Ammon's horn (tissue), 1 donor: Measurements from ENCODE around the gene TMEM94.
A peak's percentile ranks its signal among the peaks of the same experiment; 100 is the strongest.
"Not testable (repeated sequence)": the region's sequence is repeated elsewhere in the genome, so short reads cannot be mapped to it uniquely, and the experiment has no call there.

Source experiments
- DNase-seq: peaks from one replicate; pipeline ENCODE4 v3.0.0-alpha.2; 2016; ENCODE audit warnings: low spot score

Gene TMEM94

GRCh38 chr17:75456417-75457046 lies at the start of gene TMEM94:
Gene TMEM94, plus strand, starts transcription at chr17:75456635. Its CDS starts 15,271 bp downstream, at chr17:75471906.
- DNase-seq: peak; percentile 99

- DNase-seq: no peak
Observed at GRCh38 chr17:75407655-75408352, 48.6 kb upstream of the TMEM94 start.

DNA sequence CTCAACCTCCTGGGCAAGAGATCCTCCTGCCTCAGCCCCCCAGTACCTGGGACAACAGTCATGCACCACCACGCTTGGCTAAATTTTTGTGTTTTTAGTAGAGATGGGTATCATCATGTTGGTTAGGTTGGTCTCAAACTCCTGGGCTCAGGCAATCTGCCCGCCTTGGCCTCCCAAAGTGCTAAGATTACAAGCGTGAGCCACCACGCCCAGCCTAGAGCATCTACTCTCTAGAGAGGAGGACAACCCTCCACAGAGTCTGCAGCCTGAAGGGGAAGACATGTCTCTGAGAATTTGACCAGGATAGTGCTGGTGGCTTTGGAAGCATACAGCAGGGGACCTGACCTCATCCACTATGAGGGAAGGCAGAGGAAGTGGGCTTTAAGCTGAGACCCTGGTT lies 46.3 kb upstream of the TMEM94 start:
- no peak for DNase-seq

GRCh38 chr17:75411328-75412067 lies 44.9 kb upstream of the TMEM94 start:
- no peak for DNase-seq

- peak; percentile 55 for DNase-seq
Observed at GRCh38 chr17:75412455-75413317, 43.7 kb upstream of the TMEM94 start.

DNA sequence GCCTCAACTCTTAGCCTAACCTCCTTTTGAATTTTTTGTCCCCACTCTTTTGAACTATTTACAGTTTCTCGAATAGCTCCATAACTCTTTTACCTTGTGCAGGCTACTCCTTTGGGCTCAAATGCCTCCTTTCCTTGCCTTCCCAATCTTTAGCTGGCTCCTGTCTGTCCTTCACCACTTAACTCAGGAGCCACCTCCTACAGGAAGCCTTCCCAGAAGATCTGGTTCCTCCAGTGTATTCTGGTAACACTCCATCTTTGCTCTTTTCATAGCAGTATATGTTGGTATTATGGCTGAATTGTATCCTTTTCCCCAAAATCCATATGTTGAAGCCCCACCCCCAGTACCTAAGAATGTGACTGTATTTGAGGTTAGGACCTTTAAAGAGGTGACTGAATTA lies 41.9 kb upstream of the TMEM94 start:
- DNase-seq: no peak

GRCh38 chr17:75416006-75416405 lies 40.4 kb upstream of the TMEM94 start:
- DNase-seq: no peak

DNA sequence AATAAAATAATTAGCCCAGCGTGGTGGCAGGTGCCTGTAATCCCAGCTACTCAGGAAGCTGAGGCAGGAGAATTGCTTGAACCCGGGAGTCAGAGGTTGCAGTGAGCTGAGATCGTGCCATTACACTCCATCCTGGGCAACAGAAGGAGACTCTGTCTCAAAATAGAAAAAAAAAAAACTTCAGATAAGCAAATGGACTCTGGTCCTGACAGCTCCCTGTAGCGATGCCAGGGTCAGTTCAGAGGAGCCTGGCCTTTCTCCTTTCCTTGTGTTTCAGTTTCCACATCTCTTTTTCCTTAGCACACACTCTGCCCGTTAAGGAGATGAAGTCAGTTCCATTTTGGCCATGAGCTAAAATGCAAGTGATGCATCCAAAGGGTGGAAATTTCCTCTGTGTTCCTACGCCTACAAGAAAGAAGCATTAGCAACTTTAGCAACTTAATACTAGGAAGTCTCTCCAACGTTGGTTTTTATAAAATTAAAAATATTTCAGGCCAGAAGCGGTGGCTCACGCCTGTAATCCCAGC lies 39.3 kb upstream of the TMEM94 start:
- no peak for DNase-seq

DNA sequence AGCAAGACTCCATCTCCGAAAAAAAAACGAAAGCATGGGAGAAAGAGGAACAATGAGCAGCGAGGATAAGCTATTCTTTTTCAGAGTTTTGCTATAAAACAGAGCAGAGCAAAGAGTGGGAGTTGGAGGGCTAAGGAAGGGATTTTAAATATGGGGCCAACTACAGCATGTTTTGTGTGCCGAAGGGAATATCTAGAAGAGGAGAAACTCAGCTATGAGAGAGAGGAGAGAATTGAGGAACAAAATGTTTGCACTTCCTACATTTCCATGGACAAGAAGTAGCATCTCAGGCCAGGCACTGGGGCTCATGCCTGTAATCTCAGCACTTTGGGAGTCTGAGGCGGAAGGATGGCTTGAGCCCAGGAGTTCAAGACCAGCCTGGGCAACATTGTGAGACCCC lies 37.9 kb upstream of the TMEM94 start:
- DNase-seq: no peak

DNA sequence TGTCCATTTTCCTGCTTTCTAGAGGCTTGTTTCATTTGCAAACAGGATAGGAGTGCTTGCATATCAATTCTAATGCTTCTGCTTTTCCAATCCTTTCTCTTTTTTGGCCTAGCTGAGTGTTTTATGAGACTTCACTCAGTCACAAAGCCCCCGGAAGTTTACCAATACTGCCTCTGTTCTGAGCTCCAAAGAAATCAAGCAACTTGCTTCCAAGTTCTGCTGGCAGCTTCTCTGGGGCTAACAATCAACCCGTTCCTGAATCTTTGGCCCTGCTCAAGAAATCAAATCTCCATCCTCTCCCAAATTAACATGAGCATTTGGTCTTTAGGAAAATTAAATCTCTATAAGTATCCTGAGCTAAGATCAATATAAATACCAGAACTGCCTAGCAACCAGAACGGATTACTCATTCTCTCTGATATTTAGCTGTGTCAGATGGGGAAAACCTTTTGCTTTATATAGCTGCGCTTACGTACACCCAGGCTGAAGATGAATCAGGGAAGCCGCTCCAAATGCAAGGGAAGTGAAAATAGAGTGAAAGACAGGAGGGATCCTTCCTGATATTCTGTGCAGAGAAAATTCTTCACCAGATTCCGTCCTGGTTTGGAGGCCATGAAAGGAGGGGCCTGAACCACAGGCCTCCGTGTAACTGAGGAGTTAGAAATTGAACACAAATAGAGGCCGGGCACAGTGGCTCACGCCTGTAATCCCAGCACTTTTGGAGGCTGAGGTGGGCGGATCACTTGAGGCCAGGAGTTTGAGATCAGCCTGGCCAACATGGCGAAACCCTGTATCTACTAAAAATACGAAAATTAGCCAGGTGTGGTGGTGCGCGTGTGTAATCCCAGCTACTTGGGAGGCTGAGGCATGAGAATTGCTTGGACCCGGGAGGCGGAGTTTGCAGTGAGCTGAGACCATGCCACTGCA lies 27.6 kb upstream of the TMEM94 start:
- peak; percentile 74 for DNase-seq

DNA sequence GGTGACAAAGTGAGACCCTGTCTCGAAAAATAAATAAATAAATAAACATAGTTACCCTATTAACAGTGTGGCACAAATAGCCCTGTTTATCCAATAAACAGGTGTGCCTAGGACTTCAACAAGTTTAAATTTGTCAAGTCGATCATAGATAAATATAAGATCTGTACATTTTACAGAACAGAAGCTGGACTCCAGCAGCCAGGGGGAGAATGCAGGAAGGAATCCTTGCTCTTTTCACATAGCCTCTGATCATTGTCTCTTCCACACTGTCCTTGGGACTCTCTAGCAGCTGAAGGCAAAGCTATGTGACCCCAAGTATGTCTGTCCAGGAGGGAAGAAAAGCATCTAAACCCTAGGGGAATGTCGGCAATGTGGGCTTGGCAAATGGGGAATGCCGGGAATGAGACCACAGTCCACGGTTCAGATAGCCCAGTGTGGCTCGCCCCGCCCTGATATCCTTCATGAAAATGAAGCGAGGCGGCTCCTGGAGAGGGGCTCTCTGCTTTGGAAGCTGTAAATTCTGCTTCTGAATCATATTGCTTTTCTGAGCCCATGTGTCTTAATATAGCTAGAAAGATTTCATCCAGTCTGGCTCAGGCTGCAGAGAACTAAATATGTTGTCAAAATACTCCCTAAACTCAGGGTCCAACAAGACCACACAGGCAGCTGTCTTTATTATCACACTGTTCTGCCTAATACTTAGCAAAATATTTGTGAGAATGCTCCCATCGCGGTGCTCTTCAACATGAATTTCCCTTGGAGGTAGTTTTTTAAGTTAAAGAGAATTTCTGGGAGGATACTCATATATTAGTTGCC lies 26.1 kb upstream of the TMEM94 start:
- DNase-seq: no peak

- DNase-seq: no peak
Observed at GRCh38 chr17:75433218-75433783, 23.1 kb upstream of the TMEM94 start.

DNA sequence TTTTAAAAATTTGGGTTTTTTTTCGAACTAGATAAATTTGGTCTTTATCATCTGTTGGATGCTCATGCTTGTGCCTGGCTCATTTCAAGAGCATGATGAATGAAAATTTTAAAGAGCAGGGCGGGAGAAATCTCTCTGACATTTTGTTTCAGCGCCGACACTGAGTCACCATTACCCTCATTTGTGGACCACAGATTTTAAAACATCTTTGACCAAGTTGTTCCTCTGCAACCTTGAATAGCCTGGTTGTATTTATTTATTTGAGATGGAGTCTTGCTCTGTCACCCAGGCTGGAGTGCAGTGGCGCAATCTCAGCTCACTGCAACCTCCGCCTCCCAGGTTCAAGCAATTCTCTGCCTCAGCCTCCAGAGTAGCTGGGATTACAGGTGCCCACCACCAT lies 22.0 kb upstream of the TMEM94 start:
- DNase-seq: not testable (repeated sequence)

DNA sequence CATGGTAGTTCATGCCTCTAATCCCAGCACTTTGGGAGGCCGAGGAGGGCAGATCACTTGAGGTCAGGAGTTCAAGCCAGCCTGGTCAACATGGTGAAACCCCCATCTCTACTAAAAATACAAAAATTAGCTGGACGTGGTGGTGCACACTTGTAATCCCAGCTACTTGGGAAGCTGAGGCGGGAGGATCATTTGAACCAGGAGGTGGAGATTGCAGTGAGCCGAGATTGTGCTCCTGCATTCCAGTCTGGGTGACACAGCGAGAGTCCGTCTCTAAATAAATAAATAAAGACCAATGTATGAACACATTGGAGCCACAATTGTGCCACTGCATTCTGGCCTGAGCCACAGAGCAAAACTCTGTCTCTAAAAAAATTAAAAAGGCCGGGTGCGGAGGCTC lies 19.0 kb upstream of the TMEM94 start:
- DNase-seq: not testable (repeated sequence)

DNA sequence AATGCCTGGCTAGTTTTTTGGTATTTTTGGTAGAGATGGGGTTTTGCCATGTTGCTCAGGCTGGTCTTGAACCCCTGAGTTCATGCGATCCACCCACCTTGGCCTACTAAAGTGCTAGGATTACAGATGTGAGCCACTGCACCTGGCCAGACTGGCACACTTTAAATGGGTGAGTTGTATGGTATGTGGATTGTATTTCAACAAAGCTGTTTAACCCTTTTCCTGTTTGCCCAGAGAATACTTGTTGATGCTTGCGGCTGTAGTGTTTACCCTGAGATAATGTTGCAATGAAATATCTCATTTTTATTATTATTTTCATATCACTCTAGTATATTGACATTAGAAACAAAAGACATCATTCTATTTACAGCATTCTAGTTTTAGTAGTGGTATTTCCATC lies 17.1 kb upstream of the TMEM94 start:
- no peak for DNase-seq

DNA sequence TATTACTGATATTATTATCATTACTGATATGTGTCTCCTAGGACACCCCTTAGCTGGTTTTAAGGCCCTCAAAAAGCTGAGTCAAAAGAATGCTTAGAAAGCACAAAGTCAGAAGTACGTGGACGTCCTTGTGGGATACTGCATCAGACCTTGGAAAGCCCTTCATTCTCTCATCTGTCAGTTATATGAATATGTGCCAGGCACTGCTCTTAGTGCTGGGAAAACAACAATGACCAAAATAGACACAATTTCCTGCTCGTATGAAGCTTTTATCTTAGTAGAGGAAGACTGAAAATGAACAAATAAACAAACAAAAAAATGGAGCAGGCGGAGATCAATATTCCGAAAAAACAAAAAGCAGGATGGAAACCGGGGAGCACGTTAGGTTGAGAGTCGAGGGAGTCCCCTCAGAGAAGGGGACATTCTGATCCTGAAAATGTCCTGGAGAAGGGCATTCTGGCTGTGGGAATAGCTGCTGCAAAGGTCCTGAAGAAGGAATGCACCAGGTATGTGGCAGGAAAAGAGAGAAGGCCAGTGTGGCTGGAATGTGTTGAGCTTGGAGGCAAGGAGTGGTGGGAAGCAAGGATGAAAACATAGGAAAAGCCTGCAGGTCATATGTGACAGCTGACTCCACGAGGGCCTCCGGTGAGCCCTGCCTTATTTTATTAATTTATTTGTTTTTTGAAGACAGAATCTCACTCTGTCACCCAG lies 15.5 kb upstream of the TMEM94 start:
- no peak for DNase-seq

GRCh38 chr17:75442168-75443103 lies 14.0 kb upstream of the TMEM94 start:
- DNase-seq: no peak

- DNase-seq: no peak
Observed at GRCh38 chr17:75445296-75445695, 11.1 kb upstream of the TMEM94 start.
